Spleen (tissue), 7 donors: ENCODE data around the gene PDE6C.

Source experiments
- CTCF ChIP-seq, 11 experiments: fragments of 200-600 bp in 7 of 11; fragments of 450-650 bp in 4 of 11; sonication (generic) in 4 of 11; IDR thresholded peaks in 8 of 11; conservative IDR thresholded peaks in 3 of 11; 1 replicate in 7 of 11; 2 replicates in 4 of 11; pipeline versions ENCODE4 v1.4.0 to v1.8.0; 2016 to 2021; ENCODE audit warnings: antibody characterized with exemption in 11 of 11, inconsistent platforms in 4 of 11, mild to moderate bottlenecking in 1 of 11
- POLR2A ChIP-seq, 3 donors: fragments of 450-650 bp; IDR thresholded peaks; one replicate each; pipeline ENCODE4 v1.5.1; 2017; ENCODE audit warnings: antibody characterized with exemption in 3 of 3, mild to moderate bottlenecking in 1 of 3
- POLR2AphosphoS5 ChIP-seq, 3 donors: sonication (generic); formaldehyde crosslinking; IDR thresholded peaks; one replicate each; pipeline ENCODE4 v1.5.1; 2017; ENCODE audit warnings: antibody characterized with exemption in 3 of 3
- donor health status: DM: no; HTN: no; CAD: no; lungs with moderate emphysema.
- donor health status: DM: no; HTN: no; CAD: no.
- donor health status: DM: no; HTN: no; CAD: no.

GRCh38 chr10:93601774-93602162, 10.6 kb upstream of the PDE6C start:
- TF ChIP-seq POLR2A (IDR thresholded peaks at IDR 0.05) (no peak), CTCF (IDR thresholded peaks at IDR 0.05 in 8 of 11, conservative IDR thresholded peaks at IDR 0.05 in 3 of 11) (no peak), POLR2AphosphoS5 (IDR thresholded peaks at IDR 0.05) (no peak)
